ENCODE results near the gene MYZAP.

GRCh38 chr15:57575363-57575762 is 16.3 kb upstream of the MYZAP start:
- TF ChIP-seq EP300 (IDR thresholded peaks at IDR 0.05) (no peak), POLR2A (IDR thresholded peaks at IDR 0.05) (no peak), CTCF (IDR thresholded peaks at IDR 0.05) (no peak)
